NT2/D1 (cell line): ENCODE results near the gene TMEM247.

Experiments used
- SUZ12 ChIP-seq: IDR thresholded peaks from 2 replicates; pipeline ENCODE4 v1.6.1; 2011; ENCODE audit not compliant: insufficient read length, insufficient read depth; ENCODE audit errors: extremely low read depth
- YY1 ChIP-seq: IDR thresholded peaks from 2 replicates; pipeline ENCODE4 v1.6.1; 2011; ENCODE audit not compliant: insufficient read length, insufficient read depth
- ZNF274 ChIP-seq: IDR thresholded peaks from 2 replicates; pipeline ENCODE4 v1.6.1; 2011; ENCODE audit warnings: mild to moderate bottlenecking, low read depth, low read length

- TF ChIP-seq YY1, result no peak
- no peak for TF ChIP-seq SUZ12
- no peak for TF ChIP-seq ZNF274
Observed at GRCh38 chr2:46481198-46482193, 2.1 kb downstream of the TMEM247 start.
